Mucosa of descending colon (tissue), 3 donors: ENCODE results near the gene TUT1. TPM values are rescaled to one million over a fixed set of nuclear protein-coding genes. Genes with fewer than 3 reads are reported as not detected.

ENCODE experiments used
- ATAC-seq: fragments of 200-7000 bp; cut with Tn5 transposase; one replicate; pipeline ENCODE4 v1.9.1; 2020; ENCODE audit warnings: mild to moderate bottlenecking, moderate library complexity
- DNase-seq, 3 donors: peaks; one replicate each; pipeline ENCODE4 v3.0.0-alpha.2; 2020
- H3K36me3 ChIP-seq: fragments of 200-600 bp; one replicate; pipeline ENCODE4 v1.8.0; 2021; ENCODE audit warnings: low read depth, mild to moderate bottlenecking
- H3K4me1 ChIP-seq: fragments of 200-600 bp; one replicate; pipeline ENCODE4 v1.8.0; 2021; ENCODE audit warnings: low read depth, mild to moderate bottlenecking
- H3K4me3 ChIP-seq: fragments of 200-600 bp; one replicate; pipeline ENCODE4 v1.8.0; 2021; ENCODE audit warnings: mild to moderate bottlenecking
- H3K9me3 ChIP-seq: fragments of 200-600 bp; one replicate; pipeline ENCODE4 v1.8.0; 2021; ENCODE audit warnings: mild to moderate bottlenecking
- CTCF ChIP-seq: fragments of 200-600 bp; IDR thresholded peaks from one replicate; pipeline ENCODE4 v1.8.0; 2022; ENCODE audit warnings: antibody characterized with exemption, mild to moderate bottlenecking
- intact Hi-C, 2 donors: fragments of 100-400 bp; cut with DNase I in 1 of 2; cut with micrococcal nuclease in 1 of 2; formaldehyde crosslinking; loops; one replicate each; pipeline versions ENCODE4 v1.11.0 to v1.11.1; 2022; cut with DNase I, micrococcal nuclease
- total RNA-seq, 3 donors: library from RNA; stranded (reverse); fragmentation: NEBNext Ultra II Directional in 2 of 3; extraction: Animal tissue kit (Norgen Biotek cat#: 25700) in 2 of 3; gene quantifications; one replicate each; pipeline versions ENCODE4 v1.2.1 to v1.2.4, GENCODE V29; 2021 to 2023
- donor health status: DM: no; HTN: no; CAD: no; lungs with moderate emphysema.
- donor health status: DM: no; HTN: no; CAD: no.
- donor health status: DM: no; HTN: yes; CAD: no.

TUT1 gene
- total RNA-seq, 3 donors from 2014 or later: 11.9 to 19.8 (median 13.3) TPM

GRCh38 chr11:62558669-62559068, 32.7 kb downstream of the TUT1 start:
- Histone ChIP-seq H3K4me3 (no peak overlapping the region), H3K9me3 (no peaks in the 10 kb centered on the region), H3K4me1 (peaks cover 57% of the 10 kb centered on the region), H3K36me3 (peaks cover 4% of the 10 kb centered on the region)
- DNase-seq (peak in 1 of 3 donors; percentile 54), ATAC-seq (no peak)
- no peak for TF ChIP-seq CTCF
- intact Hi-C loops: loop anchor here in 1 of 2 donors (5.0 kb wide), 1 partner anchor 136 kb away; no protein-coding TSS in a partner anchor

- intact Hi-C loops: loop anchor here in 1 of 2 donors (5.0 kb wide), 1 partner anchor 135 kb away; no protein-coding TSS in a partner anchor
- Histone ChIP-seq H3K36me3 (peaks cover 4% of the 10 kb centered on the region), H3K4me3 (no peak overlapping the region), H3K9me3 (no peaks in the 10 kb centered on the region), H3K4me1 (peaks cover 73% of the 10 kb centered on the region)
- peak; percentile 54 to 68 (median 60) for DNase-seq
- ATAC-seq: no peak
- TF ChIP-seq CTCF: no peak
These were observed 34.3 kb downstream of the TUT1 start for GRCh38 chr11:62556875-62557631.

DNA sequence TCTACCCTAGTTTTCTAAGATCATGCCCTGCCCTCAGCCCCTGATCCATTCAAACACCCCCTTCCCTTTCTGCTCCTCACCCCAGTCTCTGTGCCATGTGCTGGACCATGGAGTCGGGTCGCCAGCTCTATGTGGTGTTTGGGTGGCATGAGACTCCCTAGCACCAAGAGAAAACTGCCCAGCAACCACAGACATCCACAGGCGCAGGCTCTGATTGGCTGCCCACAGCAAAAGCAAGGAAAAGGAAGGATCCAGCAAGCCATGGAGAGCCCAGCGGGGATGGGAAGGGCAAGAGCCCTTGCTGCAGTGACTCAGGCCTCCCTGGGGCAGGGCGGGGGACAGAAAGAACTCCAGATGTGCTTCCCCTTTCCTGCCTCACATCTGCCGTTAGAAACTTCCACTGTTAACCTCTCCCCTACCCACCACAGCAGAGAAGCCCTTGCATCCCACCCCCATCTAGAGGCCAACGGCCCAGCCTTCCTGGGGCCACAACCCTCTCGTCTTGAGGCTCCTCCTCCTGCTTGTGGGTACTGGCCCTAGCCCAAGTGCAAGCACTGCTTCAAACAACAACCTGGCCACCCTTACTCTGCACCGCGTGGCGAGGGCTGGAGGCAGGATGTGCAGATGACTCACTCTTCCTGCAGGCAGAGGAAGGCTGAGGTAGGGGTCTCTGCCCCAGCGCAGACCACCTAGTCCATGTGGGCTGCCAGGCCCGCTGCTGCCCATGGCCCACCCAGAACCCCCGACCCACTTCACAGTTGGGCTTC, 35.0 kb downstream of the TUT1 start:
- TF ChIP-seq CTCF: no peak
- H3K4me3 ChIP-seq: no peak overlapping the region
- ATAC-seq: peak; percentile 59

GRCh38 chr11:62555464-62556107, 35.7 kb downstream of the TUT1 start:
- H3K4me3 ChIP-seq: no peak overlapping the region
- no peak for ATAC-seq
- peaks cover 4% of the 10 kb centered on the region for H3K36me3 ChIP-seq
- intact Hi-C loops: loop anchor here in 1 of 2 donors (5.0 kb wide), 1 partner anchor 133 kb away; no protein-coding TSS in a partner anchor
- no peaks in the 10 kb centered on the region for H3K9me3 ChIP-seq
- peak in 2 of 3 donors; percentile 49 to 53 for DNase-seq
- peaks cover 78% of the 10 kb centered on the region for H3K4me1 ChIP-seq
- TF ChIP-seq CTCF: no peak

More for the DNA sequence above, 35.0 kb downstream of the TUT1 start:
- Histone ChIP-seq H3K9me3 (no peaks in the 10 kb centered on the region), H3K4me1 (peaks cover 80% of the 10 kb centered on the region), H3K36me3 (peaks cover 4% of the 10 kb centered on the region)
- intact Hi-C loops: loop anchor here in 1 of 2 donors (5.0 kb wide), 1 partner anchor 134 kb away; no protein-coding TSS in a partner anchor
- DNase-seq: peak; percentile 87 to 95 (median 87)
